VCaP (cell line): ENCODE data around the gene ERBB3.
A peak's percentile ranks its signal among the peaks of the same experiment; 100 is the strongest.

Source experiments
- H3K27ac ChIP-seq: fragments of 450-650 bp; 2 replicates; pipeline ENCODE4 v1.5.1; 2017
- CTCF ChIP-seq: fragments of 450-650 bp; conservative IDR thresholded peaks from 2 replicates; pipeline ENCODE4 v1.5.1; 2017; ENCODE audit warnings: mild to moderate bottlenecking, moderate library complexity

Gene ERBB3

GRCh38 chr12:56098592-56098991 lies 18.6 kb downstream of the ERBB3 start:
- H3K27ac ChIP-seq: no peak overlapping the region
- no peak for TF ChIP-seq CTCF

- TF ChIP-seq CTCF: no peak
- no peak overlapping the region for H3K27ac ChIP-seq
Observed at GRCh38 chr12:56099787-56100186, 19.8 kb downstream of the ERBB3 start.

- H3K27ac ChIP-seq: no peak overlapping the region
- TF ChIP-seq CTCF: no peak
Observed at GRCh38 chr12:56101045-56101444, 21.1 kb downstream of the ERBB3 start.

- H3K27ac ChIP-seq: peak overlapping the region; percentile 95
- TF ChIP-seq CTCF: no peak
Observed at GRCh38 chr12:56102683-56103065, 22.7 kb downstream of the ERBB3 start.

- H3K27ac ChIP-seq: peak overlapping the region; percentile 95
- no peak for TF ChIP-seq CTCF
Observed at GRCh38 chr12:56103066-56103711, 23.2 kb downstream of the ERBB3 start.

GRCh38 chr12:56103823-56104108 lies 23.8 kb downstream of the ERBB3 start:
- H3K27ac ChIP-seq: peak overlapping the region; percentile 95
- TF ChIP-seq CTCF: no peak

GRCh38 chr12:56104109-56104814 lies 24.3 kb downstream of the ERBB3 start, which contains the start of gene PA2G4:
Gene PA2G4 (plus strand): TSS chr12:56104559. CDS start chr12:56104738, 179 bp downstream.
- no peak for TF ChIP-seq CTCF

More at GRCh38 chr12:56104109-56104814, 24.3 kb downstream of the ERBB3 start, which contains the start of gene PA2G4:
- H3K27ac ChIP-seq: peak within 1 kb of the TSS; percentile 95
